HL-60 (cell line): ENCODE measurements around the gene ABHD8.

ENCODE experiments used
- DNase-seq, 2 experiments: peaks; one replicate each; pipeline ENCODE4 v3.0.0-alpha.2; 2010 to 2020; ENCODE audit warnings: low read depth in 1 of 2, low spot score in 1 of 2
- H3K27ac ChIP-seq: fragments of 250-450 bp; sonication (Bioruptor Pico); replicated peaks from 2 replicates; pipeline ENCODE4 v1.5.1; 2020; ENCODE audit warnings: mild to moderate bottlenecking, moderate library complexity
- H3K27me3 ChIP-seq: fragments of 250-450 bp; sonication (Bioruptor Pico); 2 replicates; pipeline ENCODE4 v1.5.1; 2021; ENCODE audit warnings: mild to moderate bottlenecking, moderate library complexity; ENCODE audit not compliant: insufficient read depth, poor library complexity, severe bottlenecking
- H3K4me3 ChIP-seq: replicated peaks from 2 replicates; pipeline ENCODE4 v1.5.1; 2011; ENCODE audit warnings: mild to moderate bottlenecking, control low read depth, low read length; ENCODE audit not compliant: insufficient read depth
- GABPA ChIP-seq: IDR thresholded peaks from 2 replicates; pipeline ENCODE4 v1.6.1; 2012; ENCODE audit warnings: low read depth
- POLR2AphosphoS5 ChIP-seq: IDR thresholded peaks from 2 replicates; pipeline ENCODE4 v1.6.1; 2012; ENCODE audit warnings: low read depth
- SPI1 ChIP-seq: IDR thresholded peaks from 2 replicates; pipeline ENCODE4 v1.6.1; 2012; ENCODE audit warnings: low read depth, mild to moderate bottlenecking, borderline replicate concordance
- long read RNA-seq: library from polyadenylated mRNA; unstranded; transcript quantifications from one replicate; pipeline ENCODE4 v2.0.0, GENCODE V29; 2020
- TF ChIP-seq, protein P1 (sequence below): IDR thresholded peaks from one replicate; pipeline ENCODE4 v1.5.1; 2011; ENCODE audit warnings: low read length, control low read depth, inconsistent platforms; ENCODE audit not compliant: insufficient read depth
- TF ChIP-seq, protein P2 (sequence below): IDR thresholded peaks from 2 replicates; pipeline ENCODE4 v1.6.1; 2012; ENCODE audit warnings: low read depth; ENCODE audit not compliant: insufficient replicate concordance

Gene ABHD8, protein sequence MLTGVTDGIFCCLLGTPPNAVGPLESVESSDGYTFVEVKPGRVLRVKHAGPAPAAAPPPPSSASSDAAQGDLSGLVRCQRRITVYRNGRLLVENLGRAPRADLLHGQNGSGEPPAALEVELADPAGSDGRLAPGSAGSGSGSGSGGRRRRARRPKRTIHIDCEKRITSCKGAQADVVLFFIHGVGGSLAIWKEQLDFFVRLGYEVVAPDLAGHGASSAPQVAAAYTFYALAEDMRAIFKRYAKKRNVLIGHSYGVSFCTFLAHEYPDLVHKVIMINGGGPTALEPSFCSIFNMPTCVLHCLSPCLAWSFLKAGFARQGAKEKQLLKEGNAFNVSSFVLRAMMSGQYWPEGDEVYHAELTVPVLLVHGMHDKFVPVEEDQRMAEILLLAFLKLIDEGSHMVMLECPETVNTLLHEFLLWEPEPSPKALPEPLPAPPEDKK
- long read RNA-seq, partial matches to known transcripts = 0 of 5 reads
- long read RNA-seq, other reads (novel, unspliced or antisense) = 5 of 5 reads

DNA sequence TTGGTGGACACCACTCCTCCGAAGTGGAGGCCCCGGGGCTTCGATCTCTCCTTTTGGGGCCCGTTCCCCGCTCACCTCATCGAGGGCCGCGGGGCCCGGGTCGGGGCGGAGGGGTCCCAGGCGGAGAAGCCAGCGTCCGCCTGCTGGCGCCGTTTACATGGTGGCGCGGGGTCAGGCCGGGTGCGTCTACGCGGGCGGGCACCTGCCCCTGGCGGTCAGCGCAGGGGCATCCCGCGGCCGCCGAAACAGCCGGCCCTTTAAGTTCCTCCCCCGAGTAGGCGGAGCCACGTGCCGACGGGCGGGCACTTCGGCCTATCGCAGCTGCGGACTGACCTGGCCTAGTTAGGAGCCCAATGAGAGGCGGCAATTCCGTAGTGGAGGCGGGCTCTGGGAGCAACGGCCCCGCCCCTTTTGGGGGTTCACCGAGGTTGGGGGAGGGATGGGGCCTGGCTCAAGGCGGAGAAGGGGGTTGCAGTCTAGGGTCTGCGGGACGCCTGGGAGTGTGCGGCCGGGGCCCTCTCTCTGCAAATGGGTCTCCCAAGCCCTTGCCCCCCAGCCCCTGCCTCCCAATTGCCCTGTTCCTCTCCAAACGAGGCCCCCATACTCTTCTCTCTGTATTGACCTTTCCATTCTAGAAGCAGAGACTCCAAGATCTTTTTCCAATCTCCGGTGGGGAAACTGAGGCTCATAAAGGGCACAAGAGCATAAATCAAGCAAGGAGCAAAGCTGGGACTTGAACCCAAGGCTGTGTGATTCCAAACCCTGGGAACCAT is at the start of gene ABHD8:
Gene ABHD8, minus strand, starts transcription at position 259 of the 773 bp plus-strand sequence. CDS start 1,809 bp downstream, outside the sequence.
- peak within 1 kb of the TSS; percentile 48; the same call in 1 of the 2 replicates for H3K27ac ChIP-seq
- no peak; the same call in 1 of the 2 replicates for TF ChIP-seq SPI1
- TF ChIP-seq POLR2AphosphoS5 = no peak; the same call in 1 of the 2 replicates
- TF ChIP-seq, protein P1, sequence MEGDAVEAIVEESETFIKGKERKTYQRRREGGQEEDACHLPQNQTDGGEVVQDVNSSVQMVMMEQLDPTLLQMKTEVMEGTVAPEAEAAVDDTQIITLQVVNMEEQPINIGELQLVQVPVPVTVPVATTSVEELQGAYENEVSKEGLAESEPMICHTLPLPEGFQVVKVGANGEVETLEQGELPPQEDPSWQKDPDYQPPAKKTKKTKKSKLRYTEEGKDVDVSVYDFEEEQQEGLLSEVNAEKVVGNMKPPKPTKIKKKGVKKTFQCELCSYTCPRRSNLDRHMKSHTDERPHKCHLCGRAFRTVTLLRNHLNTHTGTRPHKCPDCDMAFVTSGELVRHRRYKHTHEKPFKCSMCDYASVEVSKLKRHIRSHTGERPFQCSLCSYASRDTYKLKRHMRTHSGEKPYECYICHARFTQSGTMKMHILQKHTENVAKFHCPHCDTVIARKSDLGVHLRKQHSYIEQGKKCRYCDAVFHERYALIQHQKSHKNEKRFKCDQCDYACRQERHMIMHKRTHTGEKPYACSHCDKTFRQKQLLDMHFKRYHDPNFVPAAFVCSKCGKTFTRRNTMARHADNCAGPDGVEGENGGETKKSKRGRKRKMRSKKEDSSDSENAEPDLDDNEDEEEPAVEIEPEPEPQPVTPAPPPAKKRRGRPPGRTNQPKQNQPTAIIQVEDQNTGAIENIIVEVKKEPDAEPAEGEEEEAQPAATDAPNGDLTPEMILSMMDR = no peak
- no peak for TF ChIP-seq GABPA
- TF ChIP-seq, protein P2, sequence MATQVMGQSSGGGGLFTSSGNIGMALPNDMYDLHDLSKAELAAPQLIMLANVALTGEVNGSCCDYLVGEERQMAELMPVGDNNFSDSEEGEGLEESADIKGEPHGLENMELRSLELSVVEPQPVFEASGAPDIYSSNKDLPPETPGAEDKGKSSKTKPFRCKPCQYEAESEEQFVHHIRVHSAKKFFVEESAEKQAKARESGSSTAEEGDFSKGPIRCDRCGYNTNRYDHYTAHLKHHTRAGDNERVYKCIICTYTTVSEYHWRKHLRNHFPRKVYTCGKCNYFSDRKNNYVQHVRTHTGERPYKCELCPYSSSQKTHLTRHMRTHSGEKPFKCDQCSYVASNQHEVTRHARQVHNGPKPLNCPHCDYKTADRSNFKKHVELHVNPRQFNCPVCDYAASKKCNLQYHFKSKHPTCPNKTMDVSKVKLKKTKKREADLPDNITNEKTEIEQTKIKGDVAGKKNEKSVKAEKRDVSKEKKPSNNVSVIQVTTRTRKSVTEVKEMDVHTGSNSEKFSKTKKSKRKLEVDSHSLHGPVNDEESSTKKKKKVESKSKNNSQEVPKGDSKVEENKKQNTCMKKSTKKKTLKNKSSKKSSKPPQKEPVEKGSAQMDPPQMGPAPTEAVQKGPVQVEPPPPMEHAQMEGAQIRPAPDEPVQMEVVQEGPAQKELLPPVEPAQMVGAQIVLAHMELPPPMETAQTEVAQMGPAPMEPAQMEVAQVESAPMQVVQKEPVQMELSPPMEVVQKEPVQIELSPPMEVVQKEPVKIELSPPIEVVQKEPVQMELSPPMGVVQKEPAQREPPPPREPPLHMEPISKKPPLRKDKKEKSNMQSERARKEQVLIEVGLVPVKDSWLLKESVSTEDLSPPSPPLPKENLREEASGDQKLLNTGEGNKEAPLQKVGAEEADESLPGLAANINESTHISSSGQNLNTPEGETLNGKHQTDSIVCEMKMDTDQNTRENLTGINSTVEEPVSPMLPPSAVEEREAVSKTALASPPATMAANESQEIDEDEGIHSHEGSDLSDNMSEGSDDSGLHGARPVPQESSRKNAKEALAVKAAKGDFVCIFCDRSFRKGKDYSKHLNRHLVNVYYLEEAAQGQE = no peak
- H3K27me3 ChIP-seq = no peaks in the 10 kb centered on the region
- peak within 1 kb of the TSS; percentile 56 for H3K4me3 ChIP-seq
- peak; percentile 90 to 95 for DNase-seq

DNA sequence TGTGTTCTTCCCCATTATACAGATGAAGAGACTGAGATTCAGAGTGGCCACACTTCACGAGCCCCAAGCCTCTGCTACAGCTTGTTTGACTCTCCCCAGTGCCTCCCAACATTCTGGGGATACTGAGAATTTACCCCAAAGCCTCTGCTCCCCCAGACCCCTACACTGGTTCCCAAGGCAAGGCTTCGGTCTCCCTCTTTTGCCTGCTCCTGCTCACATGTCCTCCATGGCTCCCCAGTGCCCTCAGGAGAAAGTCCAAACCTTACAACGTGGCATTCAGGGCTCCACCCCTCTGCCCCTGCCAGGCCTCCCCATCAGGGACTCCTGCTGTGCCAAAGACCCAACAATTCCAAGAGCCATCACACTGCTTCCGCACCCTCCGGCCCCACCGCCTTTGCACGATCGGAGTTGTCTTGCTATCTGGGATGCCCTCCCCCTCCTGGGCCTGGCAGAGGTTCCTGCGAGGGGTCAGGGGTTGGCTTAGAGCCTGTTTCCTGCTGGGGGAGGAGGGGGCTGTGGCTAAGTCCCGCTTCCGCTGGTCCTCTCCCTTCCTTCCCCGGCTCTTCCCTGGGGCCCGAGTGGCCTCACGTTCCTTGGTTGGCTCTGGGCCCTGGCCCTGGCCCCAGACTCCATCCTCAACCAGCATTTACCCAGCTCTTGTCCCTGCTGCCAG is 49.5 kb upstream of the ABHD8 start:
- Histone ChIP-seq H3K27me3 (peaks cover 22% of the 10 kb centered on the region), H3K27ac (no peak overlapping the region), H3K4me3 (no peak overlapping the region)
- TF ChIP-seq, protein P2 = no peak
- TF ChIP-seq GABPA (no peak), POLR2AphosphoS5 (no peak), SPI1 (no peak)
- TF ChIP-seq, protein P1 = no peak
- DNase-seq = no peak

DNA sequence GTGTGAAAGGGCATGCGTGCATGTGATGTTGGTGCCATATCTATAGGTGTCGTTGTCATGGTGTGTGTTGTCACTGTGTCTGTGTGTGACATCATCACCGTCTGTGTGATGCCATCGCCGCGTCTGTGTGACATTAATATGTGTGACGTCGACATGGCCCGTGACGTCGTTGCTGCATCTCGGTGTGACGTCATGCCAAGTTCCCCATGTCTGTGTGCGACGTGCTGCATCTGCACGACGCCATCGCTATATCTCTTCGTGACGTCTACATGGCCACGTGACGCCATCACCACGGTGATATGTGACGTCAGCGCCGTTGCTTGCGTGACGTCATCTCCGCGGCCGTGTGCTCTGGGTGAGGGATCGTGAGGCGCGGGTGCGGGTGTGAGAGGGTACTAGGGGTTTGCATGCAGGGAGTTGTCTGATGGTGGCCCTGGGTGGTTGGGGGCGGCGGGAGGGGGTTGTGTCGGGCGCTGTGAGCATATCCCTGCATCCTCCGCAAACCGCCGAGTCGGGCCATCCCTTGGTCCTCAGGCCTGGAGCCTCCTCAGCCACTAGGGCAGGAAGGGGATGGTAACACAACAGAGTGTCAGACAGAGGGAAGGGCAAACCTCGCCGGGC is 48.7 kb upstream of the ABHD8 start:
- Histone ChIP-seq H3K4me3 (no peak overlapping the region), H3K27me3 (peaks cover 22% of the 10 kb centered on the region), H3K27ac (no peak overlapping the region)
- DNase-seq = no peak
- TF ChIP-seq GABPA = no peak
- TF ChIP-seq POLR2AphosphoS5 = no peak
- TF ChIP-seq SPI1 = no peak
- TF ChIP-seq, protein P1 = no peak
- TF ChIP-seq, protein P2 = no peak
